ENCODE results near the gene KDM6A. TPM values are rescaled to one million over a fixed set of nuclear protein-coding genes. Genes with fewer than 3 reads are reported as not detected.

Gene KDM6A
- total RNA-seq, 4 donors from 2014 or later = 25.9 to 51.0 (median 34.9) TPM

DNA sequence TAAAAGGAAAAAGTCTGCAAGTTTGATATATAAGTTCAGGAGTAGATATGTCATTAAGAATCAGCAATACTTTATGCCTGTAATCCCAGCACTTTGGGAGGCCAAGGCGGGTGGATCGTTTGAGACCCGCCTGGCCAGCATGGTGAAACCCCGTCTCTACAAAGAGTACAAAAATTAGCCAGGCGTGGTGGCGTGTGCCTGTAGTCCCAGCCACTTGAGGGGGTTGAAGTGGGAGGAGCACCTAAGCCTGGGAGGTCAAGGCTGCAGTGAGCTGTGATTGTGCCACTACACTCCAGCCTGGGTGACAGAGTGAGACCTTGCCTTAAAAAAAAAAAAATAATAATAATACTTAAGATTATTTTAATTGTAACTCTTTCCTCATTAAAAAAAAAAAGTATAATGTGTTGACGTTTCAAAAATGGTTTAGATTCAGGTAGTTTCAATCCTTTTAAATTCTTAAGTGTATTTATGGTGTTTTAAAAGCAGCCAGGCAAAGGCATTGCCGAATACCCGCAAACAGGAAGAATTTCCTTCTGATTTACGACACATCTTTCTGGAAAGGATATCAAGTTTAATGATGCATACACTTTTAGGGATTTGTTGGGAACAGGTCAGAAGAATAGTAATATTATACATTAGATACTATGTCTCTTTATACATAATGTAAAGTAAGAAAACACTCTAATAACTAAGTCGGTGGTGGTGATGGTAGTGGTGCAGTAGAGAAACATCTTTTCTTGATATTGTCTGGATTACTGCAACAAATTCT, 80.9 kb downstream of the KDM6A start:
- Histone ChIP-seq H3K36me3 (no peaks in the 10 kb centered on the region), H3K27me3 (no peaks in the 10 kb centered on the region), H3K9me3 (no peaks in the 10 kb centered on the region), H3K4me3 (no peak overlapping the region), H3K27ac (no peak overlapping the region), H3K4me1 (peaks cover 0 to 17% (median 7%) of the 10 kb centered on the region in 4 donors)
- DNase-seq (ENCODE audit: low spot score in 2 of 2) = no peak
- 75 to 77% methylated on average over 11 of the region's 11 CpGs for WGBS, 2 donors
- TF ChIP-seq POLR2A (IDR thresholded peaks at IDR 0.05) (no peak), EP300 (IDR thresholded peaks at IDR 0.05) (no peak)
- TF ChIP-seq, protein P1, sequence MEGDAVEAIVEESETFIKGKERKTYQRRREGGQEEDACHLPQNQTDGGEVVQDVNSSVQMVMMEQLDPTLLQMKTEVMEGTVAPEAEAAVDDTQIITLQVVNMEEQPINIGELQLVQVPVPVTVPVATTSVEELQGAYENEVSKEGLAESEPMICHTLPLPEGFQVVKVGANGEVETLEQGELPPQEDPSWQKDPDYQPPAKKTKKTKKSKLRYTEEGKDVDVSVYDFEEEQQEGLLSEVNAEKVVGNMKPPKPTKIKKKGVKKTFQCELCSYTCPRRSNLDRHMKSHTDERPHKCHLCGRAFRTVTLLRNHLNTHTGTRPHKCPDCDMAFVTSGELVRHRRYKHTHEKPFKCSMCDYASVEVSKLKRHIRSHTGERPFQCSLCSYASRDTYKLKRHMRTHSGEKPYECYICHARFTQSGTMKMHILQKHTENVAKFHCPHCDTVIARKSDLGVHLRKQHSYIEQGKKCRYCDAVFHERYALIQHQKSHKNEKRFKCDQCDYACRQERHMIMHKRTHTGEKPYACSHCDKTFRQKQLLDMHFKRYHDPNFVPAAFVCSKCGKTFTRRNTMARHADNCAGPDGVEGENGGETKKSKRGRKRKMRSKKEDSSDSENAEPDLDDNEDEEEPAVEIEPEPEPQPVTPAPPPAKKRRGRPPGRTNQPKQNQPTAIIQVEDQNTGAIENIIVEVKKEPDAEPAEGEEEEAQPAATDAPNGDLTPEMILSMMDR (IDR thresholded peaks at IDR 0.05) = no peak

GRCh38 chrX:44954562-44954961, 81.6 kb downstream of the KDM6A start:
- 26 to 49% methylated on average over 3 of the region's 3 CpGs for WGBS, 2 donors

DNA sequence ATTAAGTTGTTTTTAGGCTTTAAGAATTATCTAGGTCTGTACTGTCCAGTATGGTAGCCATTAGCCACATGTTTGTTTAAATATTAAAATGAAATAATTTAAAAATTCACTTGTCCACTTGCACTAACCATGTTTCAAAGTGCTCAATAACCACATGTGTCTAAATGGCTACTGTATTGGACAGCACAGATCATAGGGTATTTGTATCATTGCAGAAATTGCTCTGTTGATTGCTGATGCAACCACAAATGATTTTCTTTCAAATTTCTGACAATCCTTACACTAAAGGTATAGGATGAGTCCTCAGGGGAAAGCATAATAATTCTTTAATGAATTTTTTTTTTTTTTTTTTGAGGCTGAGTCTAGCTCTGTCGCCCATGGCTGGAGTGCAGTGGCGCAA, 84.9 kb downstream of the KDM6A start:
- no peak for TF ChIP-seq POLR2A (IDR thresholded peaks at IDR 0.05)
- no peak for TF ChIP-seq EP300 (IDR thresholded peaks at IDR 0.05)
- TF ChIP-seq, protein P1 (IDR thresholded peaks at IDR 0.05) = no peak
- H3K27ac ChIP-seq = no peak overlapping the region
- WGBS, 2 donors = 96 to 100% methylated on average over 2 of the region's 2 CpGs
- DNase-seq (ENCODE audit: low spot score in 2 of 2) = no peak
- H3K9me3 ChIP-seq = no peaks in the 10 kb centered on the region
- no peaks in the 10 kb centered on the region for H3K36me3 ChIP-seq
- H3K27me3 ChIP-seq = no peaks in the 10 kb centered on the region
- H3K4me1 ChIP-seq = peaks cover 0 to 25% (median 5%) of the 10 kb centered on the region in 4 donors
- H3K4me3 ChIP-seq = no peak overlapping the region

More at GRCh38 chrX:44954562-44954961, 81.6 kb downstream of the KDM6A start:
- H3K27ac ChIP-seq = no peak overlapping the region
- TF ChIP-seq, protein P1 (IDR thresholded peaks at IDR 0.05) = no peak
- TF ChIP-seq POLR2A (IDR thresholded peaks at IDR 0.05) (no peak), EP300 (IDR thresholded peaks at IDR 0.05) (no peak)
- H3K9me3 ChIP-seq = no peaks in the 10 kb centered on the region
- H3K4me1 ChIP-seq = peaks cover 0 to 18% (median 4%) of the 10 kb centered on the region in 4 donors
- no peaks in the 10 kb centered on the region for H3K36me3 ChIP-seq
- no peak overlapping the region for H3K4me3 ChIP-seq
- H3K27me3 ChIP-seq = no peaks in the 10 kb centered on the region
- no peak for DNase-seq (ENCODE audit: low spot score in 2 of 2)

- Histone ChIP-seq H3K36me3 (no peaks in the 10 kb centered on the region), H3K27ac (no peak overlapping the region), H3K4me1 (peaks cover 0 to 25% (median 5%) of the 10 kb centered on the region in 4 donors), H3K27me3 (no peaks in the 10 kb centered on the region), H3K9me3 (no peaks in the 10 kb centered on the region), H3K4me3 (no peak overlapping the region)
- TF ChIP-seq POLR2A (IDR thresholded peaks at IDR 0.05) (no peak), EP300 (IDR thresholded peaks at IDR 0.05) (no peak)
- TF ChIP-seq, protein P1 (IDR thresholded peaks at IDR 0.05) = no peak
- no peak for DNase-seq (ENCODE audit: low spot score in 2 of 2)
- WGBS, 2 donors = 92 to 93% methylated on average over 1 of the region's 1 CpG
Measured at GRCh38 chrX:44958480-44958879, 85.5 kb downstream of the KDM6A start.

- WGBS, 2 donors = 88 to 92% methylated on average over 6 of the region's 6 CpGs
- no peak overlapping the region for H3K4me3 ChIP-seq
- no peak overlapping the region for H3K27ac ChIP-seq
- H3K9me3 ChIP-seq = no peaks in the 10 kb centered on the region
- TF ChIP-seq POLR2A (IDR thresholded peaks at IDR 0.05) (no peak), EP300 (IDR thresholded peaks at IDR 0.05) (no peak)
- TF ChIP-seq, protein P1 (IDR thresholded peaks at IDR 0.05) = no peak
- no peaks in the 10 kb centered on the region for H3K27me3 ChIP-seq
- peaks cover 0 to 15% (median 2%) of the 10 kb centered on the region in 4 donors for H3K4me1 ChIP-seq
- no peak for DNase-seq (ENCODE audit: low spot score in 2 of 2)
- no peaks in the 10 kb centered on the region for H3K36me3 ChIP-seq
Measured at GRCh38 chrX:44961817-44962607, 89.0 kb downstream of the KDM6A start.
